Memory B cell (primary cell): ENCODE measurements around the gene KHDC1L.
A peak's percentile ranks its signal among the peaks of the same experiment; 100 is the strongest.
"Not testable (repeated sequence)": the region's sequence is repeated elsewhere in the genome, so short reads cannot be mapped to it uniquely, and the experiment has no call there.

Experiments
- ATAC-seq: fragments of 150-1000 bp; cut with Tn5 transposase; 2 replicates; pipeline ENCODE4 v1.10.0; 2021; ENCODE audit warnings: low read depth, mild to moderate bottlenecking, moderate library complexity
- DNase-seq, 2 donors: peaks; one replicate each; pipeline ENCODE4 v3.0.0; 2022; ENCODE audit warnings: low spot score in 2 of 2
- H3K27ac Mint-ChIP-seq: one replicate; pipeline ENCODE4 v1.8.0; 2022; ENCODE audit warnings: mild to moderate bottlenecking, moderate library complexity, mixed read lengths
- H3K27me3 Mint-ChIP-seq: one replicate; pipeline ENCODE4 v1.8.0; 2022; ENCODE audit warnings: mixed read lengths
- H3K36me3 Mint-ChIP-seq: one replicate; pipeline ENCODE4 v1.8.0; 2022; ENCODE audit warnings: mild to moderate bottlenecking, mixed read lengths
- H3K4me1 Mint-ChIP-seq: one replicate; pipeline ENCODE4 v1.8.0; 2022; ENCODE audit warnings: mixed read lengths
- H3K4me3 Mint-ChIP-seq: one replicate; pipeline ENCODE4 v1.8.0; 2022; ENCODE audit warnings: mild to moderate bottlenecking, moderate library complexity, mixed read lengths
- H3K9me3 Mint-ChIP-seq: one replicate; pipeline ENCODE4 v1.8.0; 2022; ENCODE audit warnings: mixed read lengths

The KHDC1L gene

DNA sequence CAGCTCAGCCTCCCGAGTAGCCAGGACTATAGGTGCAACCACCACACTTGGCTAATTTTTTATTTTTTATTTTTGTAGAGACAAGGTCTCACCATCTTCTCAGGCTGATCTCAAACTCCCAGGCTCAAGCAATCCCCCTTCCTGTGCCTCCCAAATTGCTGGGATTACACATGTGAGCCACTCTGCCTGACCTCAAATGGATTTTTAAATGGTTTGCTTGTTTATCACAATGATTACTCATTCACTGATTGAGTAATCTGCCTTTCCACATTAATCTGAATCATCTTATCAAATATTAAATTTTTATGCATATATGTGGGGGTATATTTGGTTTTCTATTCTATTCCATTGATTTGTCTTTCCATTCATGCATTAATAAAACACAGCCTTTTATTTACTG is 9.4 kb upstream of the KHDC1L start:
- no peaks in the 10 kb centered on the region for H3K4me1 Mint-ChIP-seq
- no peak overlapping the region for H3K4me3 Mint-ChIP-seq
- no peak overlapping the region for H3K27ac Mint-ChIP-seq
- H3K36me3 Mint-ChIP-seq, result no peaks in the 10 kb centered on the region
- DNase-seq (no peak), ATAC-seq (no peak)
- H3K9me3 Mint-ChIP-seq, result no peaks in the 10 kb centered on the region
- H3K27me3 Mint-ChIP-seq, result no peaks in the 10 kb centered on the region

GRCh38 chr6:73233971-73234370 is 8.7 kb upstream of the KHDC1L start:
- H3K4me3 Mint-ChIP-seq, H3K36me3 Mint-ChIP-seq, H3K4me1 Mint-ChIP-seq, H3K27ac Mint-ChIP-seq, H3K9me3 Mint-ChIP-seq, ATAC-seq, H3K27me3 Mint-ChIP-seq, DNase-seq: not testable (repeated sequence)

- H3K9me3 Mint-ChIP-seq, result no peaks in the 10 kb centered on the region
- no peak for ATAC-seq
- no peak for DNase-seq
- no peaks in the 10 kb centered on the region for H3K4me1 Mint-ChIP-seq
- no peaks in the 10 kb centered on the region for H3K27me3 Mint-ChIP-seq
- no peaks in the 10 kb centered on the region for H3K36me3 Mint-ChIP-seq
- no peak overlapping the region for H3K27ac Mint-ChIP-seq
- no peak overlapping the region for H3K4me3 Mint-ChIP-seq
These were observed 7.8 kb upstream of the KHDC1L start for GRCh38 chr6:73233048-73233447.

DNA sequence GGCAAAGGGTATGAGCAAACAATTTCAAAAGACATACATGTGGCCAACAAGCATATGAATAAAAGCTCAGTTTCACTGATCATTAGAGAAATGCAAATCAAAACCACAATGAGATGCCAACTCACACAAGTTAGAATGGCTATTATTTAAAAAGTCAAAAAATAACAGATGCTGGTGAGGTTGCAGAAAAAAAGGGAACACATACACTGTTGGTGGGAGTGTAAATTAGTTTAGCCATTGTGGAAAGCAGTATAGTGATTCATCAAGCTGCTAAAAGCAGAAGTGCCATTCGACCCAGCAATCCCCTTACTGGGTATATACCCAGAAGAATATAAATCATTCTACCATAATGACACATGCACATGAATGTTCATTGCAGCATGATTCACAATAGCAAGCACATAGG is 6.7 kb upstream of the KHDC1L start:
- peak; percentile 42 for ATAC-seq
- Mint-ChIP-seq H3K27me3 (no peaks in the 10 kb centered on the region), H3K27ac (no peak overlapping the region), H3K4me3 (no peak overlapping the region), H3K36me3 (no peaks in the 10 kb centered on the region), H3K4me1 (no peaks in the 10 kb centered on the region), H3K9me3 (no peaks in the 10 kb centered on the region)
- DNase-seq, result no peak

GRCh38 chr6:73227606-73228255 is 2.4 kb upstream of the KHDC1L start:
- Mint-ChIP-seq H3K4me3 (no peak overlapping the region), H3K4me1 (no peaks in the 10 kb centered on the region), H3K27ac (no peak overlapping the region), H3K36me3 (no peaks in the 10 kb centered on the region), H3K9me3 (no peaks in the 10 kb centered on the region), H3K27me3 (no peaks in the 10 kb centered on the region)
- DNase-seq, result no peak
- ATAC-seq, result no peak

DNA sequence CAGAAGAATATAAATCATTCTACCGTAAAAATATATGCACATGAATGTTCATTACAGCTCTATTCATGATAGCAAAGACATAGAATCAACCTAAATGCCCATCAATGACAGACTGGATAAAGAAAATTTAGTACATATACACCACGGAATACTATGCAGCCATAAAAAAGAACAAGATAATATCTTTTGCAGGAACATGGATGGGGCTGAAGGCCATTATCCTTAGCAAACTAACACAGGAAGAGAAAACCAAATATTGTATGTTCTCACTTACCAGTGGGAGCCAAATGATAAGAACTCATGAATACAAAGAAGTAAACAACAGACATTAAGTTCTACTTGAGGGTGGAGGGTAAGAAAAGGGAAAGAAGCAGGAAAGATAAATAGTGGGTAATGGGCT is 8.4 kb downstream of the KHDC1L start:
- no peaks in the 10 kb centered on the region for H3K9me3 Mint-ChIP-seq
- ATAC-seq (no peak), DNase-seq (no peak)
- no peaks in the 10 kb centered on the region for H3K36me3 Mint-ChIP-seq
- H3K4me1 Mint-ChIP-seq, result no peaks in the 10 kb centered on the region
- H3K27me3 Mint-ChIP-seq, result no peaks in the 10 kb centered on the region
- no peak overlapping the region for H3K27ac Mint-ChIP-seq
- H3K4me3 Mint-ChIP-seq, result no peak overlapping the region

DNA sequence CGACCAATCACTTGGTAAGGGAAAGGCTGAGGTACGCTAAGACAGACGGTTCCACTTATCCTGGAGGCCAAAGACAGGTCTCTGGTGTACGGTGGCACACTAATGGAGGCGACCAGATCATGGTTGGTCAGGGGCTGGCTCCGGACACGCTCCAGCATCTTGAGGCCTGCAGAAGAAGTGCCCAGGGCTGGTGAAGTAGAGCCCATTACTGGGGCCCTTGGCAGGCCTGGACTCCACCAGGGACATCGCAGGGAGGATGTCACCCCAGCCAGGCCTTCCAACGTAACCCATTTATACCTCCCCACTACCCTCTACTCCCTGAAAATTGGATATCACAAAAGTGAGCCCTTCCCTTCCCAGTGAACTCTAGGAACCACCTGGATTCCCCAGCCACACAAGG is 16.2 kb downstream of the KHDC1L start:
- ATAC-seq (no peak), DNase-seq (no peak)
- no peaks in the 10 kb centered on the region for H3K4me1 Mint-ChIP-seq
- H3K36me3 Mint-ChIP-seq, result no peaks in the 10 kb centered on the region
- H3K27ac Mint-ChIP-seq, result no peak overlapping the region
- H3K27me3 Mint-ChIP-seq, result no peaks in the 10 kb centered on the region
- H3K4me3 Mint-ChIP-seq, result no peak overlapping the region
- no peaks in the 10 kb centered on the region for H3K9me3 Mint-ChIP-seq

DNA sequence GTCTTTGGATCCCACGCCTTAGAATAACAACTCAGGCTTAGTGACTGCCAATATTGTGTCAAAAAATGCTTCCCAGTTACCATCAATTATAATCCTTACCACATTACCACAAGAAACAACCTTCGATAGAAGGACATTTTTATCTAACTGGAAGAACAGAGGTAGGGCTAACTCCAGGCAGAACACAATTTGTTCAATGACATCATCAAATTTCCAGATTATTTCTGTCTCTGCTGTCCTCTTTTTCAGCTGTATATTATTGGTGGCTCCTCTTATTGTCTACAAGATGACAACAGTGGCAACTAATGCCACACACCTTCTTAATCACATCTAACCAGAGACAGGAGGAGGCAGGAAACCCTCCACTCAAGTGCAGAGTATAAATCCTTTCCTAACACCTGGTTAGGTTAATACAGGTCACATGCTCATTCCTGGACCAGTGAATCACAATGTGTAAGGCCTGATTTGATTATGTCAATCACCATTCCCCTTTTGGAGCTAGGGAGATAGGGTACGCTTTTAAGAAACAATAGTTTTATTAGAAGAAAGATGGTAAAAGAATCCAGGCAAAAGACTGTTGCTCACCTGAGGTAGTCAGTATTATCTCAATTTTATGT is 18.0 kb downstream of the KHDC1L start:
- ATAC-seq, result no peak
- H3K9me3 Mint-ChIP-seq, result no peaks in the 10 kb centered on the region
- no peaks in the 10 kb centered on the region for H3K36me3 Mint-ChIP-seq
- DNase-seq, result no peak
- no peak overlapping the region for H3K27ac Mint-ChIP-seq
- H3K27me3 Mint-ChIP-seq, result no peaks in the 10 kb centered on the region
- H3K4me3 Mint-ChIP-seq, result no peak overlapping the region
- no peaks in the 10 kb centered on the region for H3K4me1 Mint-ChIP-seq

DNA sequence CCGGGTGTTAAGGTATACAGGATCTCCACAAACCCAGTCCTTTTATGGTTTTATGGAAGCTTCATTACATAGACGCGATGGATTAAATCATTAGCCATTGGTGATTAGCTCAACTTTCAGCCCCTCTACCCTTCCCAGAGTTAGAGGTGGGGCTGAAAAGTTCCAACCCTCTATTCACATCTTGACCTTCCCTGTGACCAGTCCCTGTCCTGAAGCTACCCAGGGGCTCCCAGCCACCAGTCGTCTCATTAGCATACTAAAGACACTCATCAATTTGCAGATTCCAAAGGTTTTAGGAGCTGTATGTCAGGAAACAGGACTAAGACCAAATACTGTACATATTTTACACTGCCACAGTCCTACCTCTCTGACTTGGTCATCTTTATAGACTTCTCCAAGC is 21.0 kb downstream of the KHDC1L start:
- H3K27ac Mint-ChIP-seq, result no peak overlapping the region
- ATAC-seq, result no peak
- H3K27me3 Mint-ChIP-seq, result peaks cover 2% of the 10 kb centered on the region
- no peaks in the 10 kb centered on the region for H3K9me3 Mint-ChIP-seq
- no peak for DNase-seq
- no peak overlapping the region for H3K4me3 Mint-ChIP-seq
- H3K4me1 Mint-ChIP-seq, result peaks cover 2% of the 10 kb centered on the region
- no peaks in the 10 kb centered on the region for H3K36me3 Mint-ChIP-seq

DNA sequence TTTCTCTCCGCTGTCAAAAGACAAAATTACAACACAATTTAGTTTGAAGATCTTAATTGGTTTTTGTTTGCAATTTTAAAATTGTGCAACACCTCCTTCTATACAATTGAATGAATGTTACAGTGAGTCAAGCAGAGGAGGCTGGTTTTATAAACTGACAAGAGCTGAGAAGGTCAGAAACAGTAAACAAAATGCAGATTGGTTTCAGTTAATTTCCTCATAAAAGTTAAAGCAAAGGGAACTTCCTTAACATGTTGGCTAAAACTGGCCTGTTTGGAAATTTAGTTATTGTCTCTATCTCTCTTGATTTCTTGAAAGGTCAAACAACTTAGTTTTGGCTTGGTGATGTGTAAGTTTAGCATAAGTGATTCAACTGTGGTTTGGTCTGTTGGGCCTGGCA is 22.2 kb downstream of the KHDC1L start:
- ATAC-seq (no peak), DNase-seq (no peak)
- no peaks in the 10 kb centered on the region for H3K36me3 Mint-ChIP-seq
- H3K27me3 Mint-ChIP-seq, result peaks cover 2% of the 10 kb centered on the region
- no peak overlapping the region for H3K4me3 Mint-ChIP-seq
- no peaks in the 10 kb centered on the region for H3K9me3 Mint-ChIP-seq
- H3K27ac Mint-ChIP-seq, result no peak overlapping the region
- peaks cover 2% of the 10 kb centered on the region for H3K4me1 Mint-ChIP-seq

DNA sequence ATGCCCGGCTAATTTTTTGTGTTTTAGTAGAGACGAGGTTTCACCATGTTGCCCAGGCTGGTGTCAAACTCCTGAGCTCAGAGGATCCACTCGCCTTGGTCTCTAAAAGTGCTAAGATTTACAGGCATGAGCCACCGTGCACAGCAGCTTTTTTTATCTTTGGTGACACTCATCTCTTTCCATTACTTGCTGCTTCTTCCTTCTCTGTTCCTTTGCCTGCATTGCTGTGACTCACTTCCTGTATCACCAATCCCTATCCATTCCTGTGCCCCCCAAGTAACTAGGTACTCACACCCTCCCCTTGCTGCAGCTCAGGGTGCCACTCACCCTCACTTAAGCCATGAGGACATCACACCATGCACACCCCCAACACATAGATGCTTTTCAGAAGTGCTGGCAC is 24.6 kb downstream of the KHDC1L start:
- no peak for ATAC-seq
- no peak for DNase-seq
- H3K9me3 Mint-ChIP-seq, result no peaks in the 10 kb centered on the region
- no peak overlapping the region for H3K4me3 Mint-ChIP-seq
- no peak overlapping the region for H3K27ac Mint-ChIP-seq
- H3K27me3 Mint-ChIP-seq, result peaks cover 2% of the 10 kb centered on the region
- peaks cover 2% of the 10 kb centered on the region for H3K4me1 Mint-ChIP-seq
- peaks cover 5% of the 10 kb centered on the region for H3K36me3 Mint-ChIP-seq

GRCh38 chr6:73200247-73200646 is 25.0 kb downstream of the KHDC1L start:
- Mint-ChIP-seq H3K9me3 (no peaks in the 10 kb centered on the region), H3K36me3 (peaks cover 9% of the 10 kb centered on the region), H3K4me1 (peaks cover 2% of the 10 kb centered on the region), H3K4me3 (no peak overlapping the region), H3K27ac (no peak overlapping the region), H3K27me3 (peaks cover 2% of the 10 kb centered on the region)
- no peak for DNase-seq
- ATAC-seq, result no peak

DNA sequence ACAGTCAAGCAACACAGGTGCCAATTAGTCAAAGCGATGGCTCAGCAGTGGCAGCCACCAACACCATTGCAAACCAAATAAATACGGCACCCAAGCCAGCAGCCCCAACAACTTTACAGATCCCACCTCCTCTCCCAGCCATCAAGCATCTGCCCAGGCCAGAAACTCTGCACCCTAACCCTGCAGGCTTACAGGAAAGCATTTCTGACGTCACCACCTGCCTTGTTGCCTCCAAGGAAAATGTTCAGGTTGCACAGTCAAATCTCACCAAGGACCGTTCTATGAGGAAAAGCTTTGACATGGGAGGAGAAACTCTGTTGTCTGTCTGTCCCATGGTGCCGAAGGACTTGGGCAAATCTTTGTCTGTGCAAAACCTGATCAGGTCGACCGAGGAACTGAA is 30.6 kb downstream of the KHDC1L start:
- H3K27ac Mint-ChIP-seq, result no peak overlapping the region
- ATAC-seq, result no peak
- no peak overlapping the region for H3K4me3 Mint-ChIP-seq
- DNase-seq, result no peak
- H3K27me3 Mint-ChIP-seq, result no peaks in the 10 kb centered on the region
- no peaks in the 10 kb centered on the region for H3K4me1 Mint-ChIP-seq
- H3K9me3 Mint-ChIP-seq, result no peaks in the 10 kb centered on the region
- peaks cover 18% of the 10 kb centered on the region for H3K36me3 Mint-ChIP-seq

DNA sequence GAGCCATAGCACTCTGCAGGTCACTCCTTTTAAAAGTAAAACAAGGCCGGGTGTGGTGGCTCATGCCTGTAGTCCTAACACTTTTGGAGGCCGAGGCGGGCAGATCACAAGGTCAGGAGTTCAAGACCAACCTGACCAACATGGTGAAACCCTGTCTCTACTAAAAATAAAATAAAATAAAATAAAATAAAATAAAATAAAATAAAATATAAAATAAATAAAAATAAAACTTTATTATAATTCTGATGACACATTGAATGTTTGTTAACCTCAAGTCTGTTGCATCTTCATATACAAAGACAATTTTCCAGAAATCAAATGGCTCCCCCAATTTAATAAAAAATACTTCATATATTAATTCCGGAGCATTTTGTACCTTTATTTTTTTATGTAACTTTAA is 32.0 kb downstream of the KHDC1L start:
- H3K9me3 Mint-ChIP-seq, ATAC-seq, H3K27me3 Mint-ChIP-seq, H3K27ac Mint-ChIP-seq, H3K4me1 Mint-ChIP-seq, DNase-seq, H3K4me3 Mint-ChIP-seq: not testable (repeated sequence)
- peaks cover 18% of the 10 kb centered on the region for H3K36me3 Mint-ChIP-seq

- no peaks in the 10 kb centered on the region for H3K27me3 Mint-ChIP-seq
- ATAC-seq, result no peak
These were observed 43.2 kb downstream of the KHDC1L start for GRCh38 chr6:73182021-73182607.

More at GRCh38 chr6:73182021-73182607, 43.2 kb downstream of the KHDC1L start:
- no peaks in the 10 kb centered on the region for H3K36me3 Mint-ChIP-seq
- no peak overlapping the region for H3K4me3 Mint-ChIP-seq
- no peaks in the 10 kb centered on the region for H3K9me3 Mint-ChIP-seq
- DNase-seq, result no peak
- H3K4me1 Mint-ChIP-seq, result peaks cover 12% of the 10 kb centered on the region
- no peak overlapping the region for H3K27ac Mint-ChIP-seq
